GM19438 (cell line): Measurements from ENCODE around the gene CGB1.
A peak's percentile ranks its signal among the peaks of the same experiment; 100 is the strongest.
"Not testable (repeated sequence)": the region's sequence is repeated elsewhere in the genome, so short reads cannot be mapped to it uniquely, and the experiment has no call there.

ENCODE experiments used
- ATAC-seq: cut with Tn5 transposase; IDR thresholded peaks from one replicate; pipeline ENCODE4 v1.9.1; 2021; ENCODE audit warnings: low read depth; ENCODE audit not compliant: unreplicated experiment

The CGB1 gene

DNA sequence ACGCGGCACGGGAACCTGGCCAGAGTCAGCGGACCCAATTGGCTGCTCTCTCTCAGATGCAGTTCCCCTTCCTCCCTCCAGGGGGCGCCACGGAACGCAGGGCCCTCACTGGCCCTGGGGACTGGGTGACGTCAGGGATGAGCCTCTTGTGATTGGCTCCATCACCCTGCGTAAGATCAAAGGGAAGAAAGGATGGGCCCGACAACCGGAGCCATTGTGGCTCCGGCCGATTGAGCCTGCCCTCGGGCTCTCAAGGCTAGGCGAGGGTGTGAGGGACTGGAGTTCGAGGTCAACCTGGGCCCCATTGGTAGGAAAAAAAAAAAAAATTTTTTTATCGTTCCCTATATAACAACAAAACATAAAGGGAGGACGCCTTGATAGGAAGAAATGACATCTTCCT, at the start of gene CGB1:
Gene CGB1 (minus strand): TSS at position 81 of the 400 bp plus-strand sequence. CDS start 184 bp downstream, outside the sequence.
- not testable (repeated sequence) for ATAC-seq

DNA sequence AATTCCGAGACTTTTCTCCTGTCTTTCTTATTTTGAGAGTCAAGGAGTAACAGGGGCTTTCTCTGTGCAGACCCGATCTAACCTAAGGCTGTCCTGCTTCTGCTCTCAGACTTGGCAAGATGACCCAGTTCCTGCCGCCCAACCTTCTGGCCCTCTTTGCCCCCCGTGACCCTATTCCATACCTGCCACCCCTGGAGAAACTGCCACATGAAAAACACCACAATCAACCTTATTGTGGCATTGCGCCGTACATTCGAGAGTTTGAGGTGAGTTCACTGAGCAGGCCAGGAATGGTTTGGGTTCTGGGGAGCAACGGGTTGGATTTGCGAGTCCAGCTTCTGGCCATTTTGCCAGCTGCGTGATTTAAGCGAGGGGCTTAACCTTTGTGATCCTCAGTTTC, 49.6 kb upstream of the CGB1 start:
- no peak for ATAC-seq

DNA sequence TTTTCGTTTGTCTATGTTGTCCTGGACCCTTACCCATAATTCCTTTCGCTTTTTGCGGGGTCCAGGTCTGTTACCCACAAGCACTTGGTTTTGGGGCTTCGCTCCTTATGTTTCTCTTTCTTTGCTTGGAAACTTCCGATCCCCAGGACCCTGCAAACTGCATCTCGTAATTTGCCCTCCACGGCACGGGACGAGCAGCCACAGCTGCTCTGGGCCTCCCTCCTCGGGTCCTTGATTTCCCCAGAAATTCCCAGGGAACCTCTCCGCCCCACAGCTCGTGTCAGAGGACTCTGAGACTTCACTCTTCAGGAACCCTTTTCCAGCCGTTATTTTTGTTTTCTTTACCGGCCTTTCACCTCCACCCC, 49.2 kb upstream of the CGB1 start:
- ATAC-seq, result no peak

DNA sequence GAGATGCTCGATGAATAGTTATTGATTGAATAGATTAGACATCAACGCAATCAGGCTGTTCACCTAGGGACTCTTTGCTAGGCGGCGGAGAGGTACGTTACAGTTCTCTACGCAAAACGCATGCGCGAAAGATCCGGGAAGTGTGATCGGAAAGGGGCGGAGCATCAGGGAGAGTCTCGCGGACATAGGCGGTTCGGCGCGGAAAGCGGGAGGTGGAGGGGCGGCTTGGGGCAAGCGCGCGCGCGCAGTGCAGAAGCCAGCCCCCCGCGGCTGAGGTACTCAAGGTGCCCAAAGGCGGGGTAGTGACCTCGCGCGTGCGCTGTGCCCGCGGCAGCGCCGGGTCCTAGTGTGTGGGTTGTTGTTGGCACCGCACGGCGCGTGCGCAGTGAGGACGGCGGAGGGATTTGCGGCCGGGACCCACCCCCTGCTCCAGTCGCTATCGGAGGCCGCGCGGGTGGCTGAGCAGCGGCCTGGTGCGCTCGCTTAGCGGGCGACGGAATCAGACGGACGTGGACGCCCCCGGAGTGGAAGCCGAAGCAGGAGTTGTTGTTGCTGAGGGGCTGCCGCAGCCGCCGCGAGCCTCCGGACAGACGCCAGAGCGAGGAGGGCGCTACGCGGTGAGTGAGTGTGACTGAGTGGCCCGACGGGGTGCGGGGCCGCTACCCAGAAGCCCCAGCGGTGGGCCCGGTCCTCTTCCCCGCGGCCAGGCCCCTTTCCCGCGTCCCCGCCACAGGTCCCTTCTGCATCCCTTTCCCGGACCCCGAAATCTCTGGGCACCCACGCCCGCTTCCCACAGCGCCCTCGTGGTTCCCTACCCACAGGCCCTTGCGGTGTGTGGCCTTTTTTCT, 48.5 kb upstream of the CGB1 start, which contains the start of gene SNRNP70:
Gene SNRNP70 (plus strand): TSS at position 432 of the 848 bp plus-strand sequence. CDS start 964 bp downstream, outside the sequence.
- ATAC-seq, result peak; percentile 85

DNA sequence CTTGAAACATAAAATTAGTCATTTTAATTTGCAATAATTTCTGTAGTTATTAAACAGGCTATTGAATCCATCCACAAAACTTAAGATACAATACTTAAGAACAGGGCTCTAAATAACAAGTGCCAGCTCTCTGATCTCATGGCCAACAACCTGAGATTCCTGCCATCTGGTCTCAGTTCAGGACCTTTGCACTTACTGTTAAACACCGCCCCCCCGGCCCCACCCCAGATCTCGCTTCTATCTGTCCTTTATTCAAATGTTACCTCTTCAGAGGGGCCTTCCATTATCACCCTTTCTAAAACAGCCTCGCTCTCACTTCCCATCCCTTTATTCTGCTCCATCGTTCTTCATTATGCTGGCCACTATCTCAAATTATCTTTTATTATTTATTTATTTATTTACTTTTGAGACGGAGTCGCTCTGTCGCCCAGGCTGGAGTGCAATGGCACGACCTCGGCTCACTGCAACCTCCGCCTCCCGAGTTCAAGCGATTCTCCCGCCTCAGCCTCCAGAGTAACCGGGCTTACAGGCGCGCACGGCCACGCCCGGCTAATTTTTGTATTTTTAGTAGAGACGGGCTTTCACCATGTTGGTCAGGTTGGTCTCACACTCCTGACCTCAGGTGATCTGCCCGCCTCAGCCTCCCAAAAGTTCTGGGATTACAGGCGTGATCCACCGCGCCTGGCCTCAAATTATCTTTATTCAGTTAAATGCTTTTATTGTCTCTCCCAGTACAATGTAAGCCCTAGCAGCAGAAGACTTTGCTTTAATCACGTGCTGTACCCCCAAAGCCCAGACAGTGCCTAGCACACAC, 47.7 kb upstream of the CGB1 start:
- ATAC-seq, result no peak

DNA sequence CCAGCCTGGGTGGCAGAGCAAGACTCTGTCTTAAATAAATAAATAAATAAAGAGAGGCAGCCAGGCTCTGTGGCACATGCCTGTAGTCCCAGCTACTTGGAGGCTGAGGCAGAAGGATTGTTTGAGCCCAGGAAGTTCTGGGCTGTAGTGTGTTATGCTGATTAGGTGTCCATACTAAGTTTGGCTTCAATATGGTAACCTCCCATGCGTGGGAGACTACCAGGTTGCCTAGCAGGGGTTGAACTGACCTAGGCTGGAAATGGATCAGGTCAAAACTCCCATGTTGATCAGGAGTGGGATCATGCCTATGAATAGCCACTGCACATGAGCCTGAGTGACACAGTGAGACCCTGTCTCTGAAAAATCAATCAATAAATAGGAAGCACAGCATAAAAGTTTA, 44.6 kb upstream of the CGB1 start:
- no peak for ATAC-seq

DNA sequence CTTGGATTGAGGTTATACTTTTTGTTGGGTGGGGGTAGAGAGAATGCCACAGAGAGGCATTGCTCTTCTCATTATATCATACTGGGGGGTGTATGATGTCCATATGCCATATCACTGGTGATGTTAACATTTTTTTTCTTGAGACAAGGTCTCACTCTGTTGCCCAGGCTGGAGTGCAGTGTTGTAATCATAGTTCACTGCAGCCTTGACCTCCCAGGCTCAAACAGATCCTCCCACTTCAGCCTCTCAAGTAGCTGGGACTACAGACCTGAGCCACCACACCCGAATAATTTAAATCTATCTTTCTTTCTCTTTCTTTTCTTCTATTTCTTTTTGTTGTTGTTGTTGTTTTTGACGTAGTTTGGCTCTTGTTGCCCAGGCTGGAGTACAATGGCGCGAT, 43.7 kb upstream of the CGB1 start:
- ATAC-seq, result no peak

DNA sequence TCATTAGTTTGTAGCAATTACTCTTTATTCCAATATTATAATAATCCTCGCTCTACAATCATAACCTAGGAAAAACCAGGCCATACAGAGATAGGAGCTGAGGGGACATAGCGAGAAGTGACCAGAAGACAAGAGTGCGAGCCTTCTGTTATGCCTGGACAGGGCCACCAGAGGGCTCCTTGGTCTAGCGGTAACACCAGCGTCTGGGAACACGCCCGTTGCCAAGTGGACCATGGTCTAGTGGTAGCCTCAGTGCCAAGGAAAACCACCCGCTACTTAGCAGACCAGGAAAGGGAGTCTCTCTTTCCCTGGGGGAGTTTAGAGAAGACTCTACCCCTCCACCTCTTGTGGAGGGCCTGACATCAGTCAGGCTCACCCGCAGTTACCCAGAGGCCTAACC, 38.2 kb upstream of the CGB1 start:
- not testable (repeated sequence) for ATAC-seq

DNA sequence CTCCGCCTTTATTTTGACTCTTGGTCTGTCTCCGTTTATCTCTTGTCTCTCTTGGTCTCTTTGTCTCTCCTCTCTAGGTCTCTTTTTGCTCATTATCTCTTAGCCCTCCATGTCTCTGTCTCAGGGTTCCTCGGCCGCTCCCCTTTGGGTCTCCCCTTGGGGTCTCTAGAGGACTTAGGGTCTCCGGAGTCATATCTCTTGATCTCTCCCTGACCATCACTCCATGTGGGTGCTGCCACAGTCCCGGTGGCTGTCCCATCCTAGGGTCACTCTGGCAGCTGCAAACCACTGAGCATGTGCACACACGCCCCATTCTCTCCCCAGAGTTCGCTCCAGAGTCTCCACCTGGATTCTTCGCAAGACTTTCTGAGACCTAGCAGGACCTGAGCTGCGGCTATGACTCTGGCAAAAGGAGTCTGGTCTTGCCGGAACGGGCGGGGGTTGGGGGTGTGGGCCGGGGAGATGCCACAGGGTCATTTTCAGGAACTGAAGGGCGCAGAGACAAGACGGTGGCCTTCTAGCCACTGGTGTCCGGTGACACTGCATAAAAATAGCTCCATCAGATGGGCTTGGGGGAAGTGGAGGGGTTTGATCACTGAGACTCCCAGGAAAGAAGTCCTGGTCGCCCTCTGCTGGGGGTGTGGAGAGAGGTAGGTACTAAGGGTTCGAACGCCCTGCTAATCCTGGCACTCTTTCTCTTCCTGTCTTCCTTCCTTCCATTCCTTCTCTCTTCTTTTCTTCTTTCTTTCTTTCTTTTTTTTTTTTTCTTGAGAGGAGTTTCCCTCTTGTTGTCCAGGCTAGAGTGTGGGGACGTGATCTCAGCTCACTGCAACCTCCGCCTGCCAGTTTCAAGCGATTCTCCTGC, 37.1 kb upstream of the CGB1 start:
- ATAC-seq, result no peak

DNA sequence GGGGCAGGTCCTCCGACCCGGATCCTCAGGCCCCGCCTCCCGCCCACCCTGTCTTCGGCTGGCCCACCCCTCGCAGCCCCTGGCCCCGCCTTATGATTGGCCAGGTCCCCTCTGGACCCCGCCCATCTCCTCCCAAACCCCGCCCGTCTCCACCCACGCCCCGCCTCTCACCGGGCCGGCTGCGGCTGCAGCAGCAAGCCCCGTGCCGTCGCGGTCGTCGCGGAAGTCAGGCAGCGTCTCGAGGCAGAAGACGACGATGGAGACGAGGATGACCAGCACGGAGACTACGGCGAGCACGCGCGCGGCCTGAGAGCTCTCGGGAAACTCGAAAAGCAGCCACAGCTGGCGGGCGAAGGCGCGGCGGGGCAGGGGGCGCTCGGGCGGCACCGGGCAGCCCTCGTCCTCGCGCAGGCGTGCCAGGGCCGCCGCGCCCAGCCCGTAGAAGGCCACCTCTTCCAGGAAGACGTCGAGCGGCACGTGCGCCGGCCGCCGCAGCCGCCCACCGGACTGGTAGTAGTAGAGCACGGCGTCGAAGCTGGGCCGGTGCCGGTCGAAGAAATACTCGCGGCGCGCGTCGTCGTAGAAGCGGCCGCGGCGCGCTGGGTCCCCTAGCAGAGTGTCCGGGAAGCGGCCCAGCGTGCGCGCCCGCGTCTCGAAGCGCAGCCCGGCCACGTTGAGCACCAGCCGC, 35.3 kb upstream of the CGB1 start:
- no peak for ATAC-seq

DNA sequence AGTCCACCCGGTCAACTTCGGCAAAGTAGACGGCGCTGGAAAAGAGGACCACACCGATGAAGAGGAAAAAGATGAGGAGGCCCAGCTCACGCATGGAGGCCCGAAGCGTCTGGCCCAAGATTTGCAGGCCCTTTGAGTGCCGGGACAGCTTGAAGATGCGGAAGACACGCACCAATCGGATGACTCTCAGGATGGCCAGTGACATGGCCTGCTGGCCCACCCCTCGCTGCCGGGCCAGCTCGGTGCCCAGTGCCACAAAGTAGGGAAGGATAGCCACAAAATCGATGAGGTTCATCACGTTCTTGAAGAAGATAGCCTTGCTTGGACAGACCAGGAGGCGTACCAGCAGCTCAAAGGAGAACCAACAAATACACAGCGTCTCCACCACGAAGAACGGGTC, 33.7 kb upstream of the CGB1 start:
- no peak for ATAC-seq

DNA sequence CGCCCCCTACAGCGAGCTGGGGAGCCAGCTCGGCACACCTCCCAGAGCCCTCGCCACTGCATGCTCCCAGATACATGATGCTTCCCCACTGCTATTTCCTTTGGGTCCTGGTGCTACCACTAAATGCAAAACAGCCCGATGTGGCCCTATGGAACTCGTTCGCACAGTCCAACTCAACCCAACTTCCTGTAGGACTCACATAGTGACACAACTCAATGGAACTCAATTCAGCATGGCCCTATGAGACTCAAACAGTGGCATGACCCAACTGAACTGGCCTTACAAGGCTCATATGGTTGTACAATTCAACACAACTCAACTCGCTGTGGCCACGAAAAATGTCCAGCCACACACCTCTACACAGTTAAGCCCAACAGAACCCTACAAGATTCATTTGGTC, 32.3 kb upstream of the CGB1 start:
- no peak for ATAC-seq

DNA sequence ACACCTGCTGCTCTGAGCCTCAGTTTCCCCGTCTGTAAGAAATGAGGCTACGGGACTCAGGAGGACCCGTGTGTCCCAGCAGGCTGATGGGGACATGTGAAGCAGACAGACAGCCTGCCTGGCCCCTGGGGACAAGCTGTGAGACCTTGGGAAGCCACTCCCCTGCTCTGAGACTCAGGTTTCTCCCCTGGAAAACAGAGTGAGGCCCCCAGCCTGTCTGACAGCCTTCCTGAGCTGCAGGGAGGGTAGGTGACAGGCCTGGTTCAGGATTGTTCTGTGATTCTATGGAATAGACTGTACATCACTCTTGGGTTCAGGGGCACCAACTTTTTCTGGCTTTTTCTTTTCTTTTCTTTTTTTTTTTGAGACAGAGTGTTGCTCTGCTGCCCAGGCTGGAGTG, 30.9 kb upstream of the CGB1 start:
- ATAC-seq, result no peak

DNA sequence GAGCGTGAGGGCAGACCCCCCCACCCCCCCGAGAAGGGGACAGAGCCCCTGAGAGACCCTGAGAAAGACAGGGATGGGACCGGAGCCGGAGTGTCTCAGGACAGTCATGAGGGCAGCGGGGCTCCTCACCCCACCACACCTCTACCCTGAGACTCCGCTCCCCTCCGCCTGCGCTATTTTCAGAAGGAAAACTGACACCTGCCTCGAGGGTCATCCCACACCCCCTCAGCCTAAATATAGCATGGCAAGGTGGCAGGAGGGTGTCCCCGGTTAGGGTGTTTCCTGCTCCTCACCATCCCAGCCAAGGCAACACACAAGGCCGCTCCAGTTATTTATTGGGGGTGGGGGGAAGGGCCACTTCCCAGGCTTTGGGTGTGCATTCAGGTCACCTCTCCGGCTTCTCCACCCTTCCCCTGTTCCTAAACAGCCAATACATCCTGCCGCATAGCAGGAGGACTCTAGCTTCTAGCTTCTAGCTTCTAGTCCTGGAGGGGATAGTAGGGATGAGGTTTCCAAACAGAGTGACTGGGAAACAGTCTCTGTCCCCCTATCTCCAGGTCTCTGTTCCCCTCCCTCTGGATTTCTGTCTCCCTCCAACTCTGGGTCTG, 29.3 kb upstream of the CGB1 start:
- ATAC-seq, result no peak

DNA sequence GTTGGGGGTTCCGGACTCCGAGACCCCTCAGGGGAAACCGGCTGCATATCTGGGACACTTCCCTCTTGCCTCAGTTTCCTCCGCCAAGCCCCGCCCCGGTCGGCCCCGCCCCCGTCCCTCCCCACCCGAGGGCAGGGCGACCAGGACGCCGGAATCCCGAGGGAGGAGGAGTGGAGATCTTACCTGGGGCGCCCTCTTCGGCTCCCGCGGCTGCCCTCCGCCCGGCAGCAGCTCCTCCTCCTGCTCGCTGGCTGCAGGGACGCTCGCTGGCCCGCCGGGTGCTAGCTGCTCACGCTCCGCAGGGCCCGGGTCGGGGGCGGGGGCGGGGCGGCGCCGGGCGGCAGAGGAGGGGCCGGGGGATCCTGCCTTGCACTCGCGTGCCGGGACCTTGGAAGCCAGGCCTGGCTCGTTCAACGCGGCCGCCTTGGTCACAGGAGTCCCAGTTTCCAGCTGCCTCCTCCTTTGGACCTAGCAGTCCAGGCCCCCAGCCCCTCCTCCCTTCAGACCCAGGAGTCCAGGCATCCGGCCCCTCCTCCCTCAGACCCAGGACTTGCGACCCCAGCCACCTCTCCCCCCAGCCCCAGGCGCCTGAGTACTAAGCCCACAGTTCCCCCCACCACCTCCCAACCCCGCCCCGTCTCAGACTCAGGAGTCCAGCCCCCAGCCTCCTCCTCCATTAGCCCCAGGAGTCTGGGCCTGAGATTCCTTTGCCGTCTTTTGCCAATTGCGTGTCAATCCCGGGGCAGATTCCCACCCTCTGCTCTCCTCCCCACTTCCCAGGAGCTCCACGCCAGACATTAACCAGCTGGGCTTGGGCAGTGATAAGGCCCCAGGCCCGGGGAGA, 28.3 kb upstream of the CGB1 start, which contains the start of gene NTF4:
Gene NTF4 (minus strand): TSS at position 51 of the 844 bp plus-strand sequence. CDS start 2,821 bp downstream, outside the sequence.
- no peak for ATAC-seq

DNA sequence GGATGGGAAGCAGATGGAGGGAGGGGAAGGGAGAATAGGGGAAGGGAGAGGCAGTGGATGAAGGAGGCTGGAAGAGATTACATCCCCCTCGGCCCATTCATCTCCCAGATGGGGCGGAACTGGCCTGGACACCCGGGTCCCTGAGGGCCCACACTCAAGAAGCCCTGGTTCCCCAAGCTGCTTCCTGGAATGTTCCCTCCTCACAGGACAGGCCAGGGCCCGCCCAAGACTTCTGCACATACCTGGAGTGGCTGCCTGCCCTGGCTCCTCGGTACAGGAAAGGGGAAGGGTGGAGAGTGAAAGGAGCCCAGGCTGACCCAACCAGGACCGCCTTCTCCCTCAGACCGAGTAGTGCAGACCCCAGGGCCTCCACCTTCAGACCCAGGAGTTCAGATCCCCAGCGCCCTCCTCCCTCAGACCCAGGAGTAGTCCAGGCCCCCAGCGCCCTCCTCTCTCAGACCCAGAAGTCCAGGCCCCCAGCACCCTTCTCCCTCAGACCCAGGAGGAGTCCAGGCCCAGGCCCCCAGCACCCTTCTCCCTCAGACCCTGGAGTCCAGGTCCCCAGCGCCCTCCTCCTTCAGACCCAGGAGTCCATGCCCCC, 27.4 kb upstream of the CGB1 start:
- no peak for ATAC-seq

DNA sequence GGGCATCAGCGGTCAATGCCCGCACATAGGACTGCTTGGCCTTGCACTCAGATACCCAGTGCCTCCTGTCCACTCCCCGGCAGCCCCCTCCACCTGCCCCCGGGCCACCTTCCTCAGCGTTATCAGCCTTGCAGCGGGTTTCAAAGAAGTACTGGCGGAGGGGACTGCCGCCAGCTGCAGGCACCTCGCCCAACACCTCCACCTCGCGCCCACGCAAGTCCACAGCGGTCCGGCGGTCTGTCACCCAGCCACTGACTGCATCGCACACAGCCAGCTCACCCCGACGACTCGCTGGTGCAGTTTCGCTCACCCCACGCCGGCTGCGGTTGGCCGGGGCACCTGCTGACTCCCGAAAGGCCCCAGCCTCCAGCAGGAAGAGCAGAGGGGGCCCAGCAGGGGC, 24.8 kb upstream of the CGB1 start:
- no peak for ATAC-seq

DNA sequence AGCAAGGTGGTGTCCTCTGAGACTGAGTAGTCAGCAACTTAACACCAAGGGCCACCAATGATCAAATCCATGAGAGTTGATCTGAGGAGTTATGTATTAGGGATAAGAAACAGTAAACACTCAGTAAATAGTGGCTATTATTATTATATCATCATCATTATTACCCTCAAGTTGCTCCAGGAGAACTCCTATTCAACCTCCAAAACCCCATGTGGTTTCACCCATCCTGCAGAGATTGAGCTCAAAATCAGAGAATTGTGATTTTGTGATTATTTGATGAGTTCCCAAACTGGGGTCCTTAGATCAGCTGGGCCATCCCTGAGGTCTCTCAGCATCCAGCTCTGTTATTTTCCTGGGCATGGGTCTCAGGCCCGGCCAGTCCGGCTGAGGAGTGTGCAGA, 24.3 kb upstream of the CGB1 start:
- ATAC-seq, result no peak
